GM18505 (cell line): ENCODE measurements around the gene ADAMTS13.

Source experiments
- ATAC-seq: cut with Tn5 transposase; IDR thresholded peaks from one replicate; pipeline ENCODE4 v1.9.1; 2021; ENCODE audit not compliant: unreplicated experiment
- POLR2A ChIP-seq: IDR thresholded peaks from 4 replicates; pipeline ENCODE4 v1.6.1; 2011; ENCODE audit warnings: borderline replicate concordance; ENCODE audit not compliant: insufficient read depth, insufficient read length; ENCODE audit errors: extremely low read depth

ADAMTS13 gene

GRCh38 chr9:133424187-133424586 is 2.0 kb downstream of the ADAMTS13 start:
- ATAC-seq = no peak
- no peak for TF ChIP-seq POLR2A

GRCh38 chr9:133425049-133425632 is 3.0 kb downstream of the ADAMTS13 start:
- no peak for ATAC-seq
- no peak for TF ChIP-seq POLR2A

- no peak for ATAC-seq
- TF ChIP-seq POLR2A = no peak
These were observed 3.8 kb downstream of the ADAMTS13 start for GRCh38 chr9:133426011-133426410.

- TF ChIP-seq POLR2A = no peak
- ATAC-seq = no peak
These were observed 5.6 kb downstream of the ADAMTS13 start for GRCh38 chr9:133427658-133428348.

- no peak for ATAC-seq
These were observed 6.5 kb downstream of the ADAMTS13 start for GRCh38 chr9:133428617-133429101.

GRCh38 chr9:133429214-133429613 is 7.0 kb downstream of the ADAMTS13 start:
- TF ChIP-seq POLR2A = no peak
- no peak for ATAC-seq

More at GRCh38 chr9:133428617-133429101, 6.5 kb downstream of the ADAMTS13 start:
- TF ChIP-seq POLR2A = no peak

- no peak for ATAC-seq
- TF ChIP-seq POLR2A = no peak
These were observed 7.5 kb downstream of the ADAMTS13 start for GRCh38 chr9:133429641-133430161.

- TF ChIP-seq POLR2A = no peak
- ATAC-seq = no peak
These were observed 8.1 kb downstream of the ADAMTS13 start for GRCh38 chr9:133430244-133430643.

- ATAC-seq = no peak
- no peak for TF ChIP-seq POLR2A
These were observed 11.2 kb downstream of the ADAMTS13 start for GRCh38 chr9:133433351-133433843.

GRCh38 chr9:133436681-133437080 is 14.5 kb downstream of the ADAMTS13 start:
- no peak for TF ChIP-seq POLR2A
- no peak for ATAC-seq

- no peak for ATAC-seq
- no peak for TF ChIP-seq POLR2A
These were observed 15.8 kb downstream of the ADAMTS13 start for GRCh38 chr9:133437753-133438531.

- ATAC-seq = no peak
- TF ChIP-seq POLR2A = no peak
These were observed 17.2 kb downstream of the ADAMTS13 start for GRCh38 chr9:133439337-133439736.

GRCh38 chr9:133440874-133441273 is 18.7 kb downstream of the ADAMTS13 start:
- no peak for ATAC-seq
- no peak for TF ChIP-seq POLR2A
